C4-2B (cell line): ENCODE results near the gene BIN1.

Experiments used
- CTCF ChIP-seq: fragments of 450-650 bp; conservative IDR thresholded peaks from 2 replicates; pipeline ENCODE4 v1.5.1; 2017; ENCODE audit warnings: mild to moderate bottlenecking
- ZFX ChIP-seq: fragments of 450-650 bp; IDR thresholded peaks from 2 replicates; pipeline ENCODE4 v1.6.1; 2017

- no peak for TF ChIP-seq ZFX
- no peak for TF ChIP-seq CTCF
Measured at GRCh38 chr2:127034051-127034450, 72.9 kb downstream of the BIN1 start.
